ENCODE results near the gene PRDM12.

Gene PRDM12

GRCh38 chr9:130664251-130665028 lies at the start of gene PRDM12:
PRDM12 (plus strand) TSS chr9:130664594; CDS start chr9:130664654, 60 bp downstream.
- peaks cover 95% of the 10 kb centered on the region for H3K27me3 ChIP-seq
- no peaks in the 10 kb centered on the region for H3K36me3 ChIP-seq
- no peak within 1 kb of the TSS for H3K27ac ChIP-seq
- H3K4me3 ChIP-seq = no peak within 1 kb of the TSS
- no peak within 1 kb of the TSS for H3K4me2 ChIP-seq
- no peak within 1 kb of the TSS for H3K9ac ChIP-seq
- TF ChIP-seq Cebpa-rat (IDR thresholded peaks at IDR 0.05) = no peak
- H4K20me1 ChIP-seq = peaks cover 58% of the 10 kb centered on the region
- no peaks in the 10 kb centered on the region for H3K4me1 ChIP-seq
- H3K9me3 ChIP-seq = no peaks in the 10 kb centered on the region

DNA sequence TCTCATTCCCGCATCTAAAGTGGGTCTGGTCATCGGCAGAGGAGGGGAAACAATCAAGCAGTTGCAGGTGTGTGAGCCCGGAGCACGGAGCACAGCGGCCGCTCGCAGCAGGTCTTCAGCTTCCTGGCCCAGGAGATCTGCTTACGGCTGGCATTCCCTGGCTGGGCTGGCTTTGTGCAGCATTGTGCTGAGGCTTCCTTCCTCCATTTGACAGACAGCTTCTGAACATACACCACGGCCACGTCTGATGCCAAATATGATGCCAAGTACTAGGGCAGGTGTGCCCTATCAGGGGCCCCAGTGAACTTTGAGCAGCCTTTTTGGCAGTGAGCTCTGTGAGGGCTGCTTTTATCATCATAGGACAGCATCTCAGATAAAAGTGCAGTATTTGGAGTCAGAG lies 47.9 kb upstream of the PRDM12 start:
- Histone ChIP-seq H3K27me3 (no peaks in the 10 kb centered on the region), H3K27ac (no peak overlapping the region), H3K36me3 (peaks cover 99% of the 10 kb centered on the region), H3K4me2 (no peak overlapping the region), H3K9me3 (no peaks in the 10 kb centered on the region), H3K9ac (no peak overlapping the region), H3K4me3 (no peak overlapping the region), H4K20me1 (peaks cover 39% of the 10 kb centered on the region; the same call in 1 of the 2 replicates), H3K4me1 (no peaks in the 10 kb centered on the region)
- TF ChIP-seq Cebpa-rat (IDR thresholded peaks at IDR 0.05) = no peak

DNA sequence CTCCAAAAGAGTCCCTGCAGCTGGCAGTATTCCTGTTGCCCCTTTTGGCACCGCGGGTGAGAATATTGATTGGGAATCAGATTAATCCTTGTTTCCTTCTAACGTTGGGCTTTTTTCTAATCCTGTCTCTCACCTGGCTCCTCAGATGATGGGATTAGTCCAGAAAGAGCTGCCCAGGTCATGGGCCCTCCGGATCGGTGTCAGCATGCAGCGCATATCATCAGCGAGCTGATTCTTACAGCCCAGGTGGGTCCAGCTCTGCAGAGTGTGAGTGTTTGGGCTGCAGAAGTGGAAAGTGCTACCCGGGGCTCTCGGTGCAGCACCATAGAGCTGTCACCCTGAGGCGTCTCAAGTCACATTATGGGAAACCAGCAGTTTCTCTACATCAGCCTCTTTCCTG lies 40.9 kb upstream of the PRDM12 start:
- Histone ChIP-seq H3K27ac (no peak overlapping the region), H3K36me3 (peaks cover 99% of the 10 kb centered on the region)
- no peak for TF ChIP-seq Cebpa-rat (IDR thresholded peaks at IDR 0.05)

GRCh38 chr9:130624154-130624553 lies 40.2 kb upstream of the PRDM12 start:
- Histone ChIP-seq H3K4me3 (no peak overlapping the region), H3K4me2 (no peak overlapping the region), H3K36me3 (peaks cover 100% of the 10 kb centered on the region), H3K9ac (no peak overlapping the region), H3K4me1 (no peaks in the 10 kb centered on the region), H4K20me1 (0 out of 2 replicates have a peak, but pooled peaks cover 12% of the 10 kb centered on the region), H3K27ac (no peak overlapping the region), H3K9me3 (no peaks in the 10 kb centered on the region), H3K27me3 (no peaks in the 10 kb centered on the region)
- no peak for TF ChIP-seq Cebpa-rat (IDR thresholded peaks at IDR 0.05)

More for the DNA sequence above, 40.9 kb upstream of the PRDM12 start:
- no peak overlapping the region for H3K4me2 ChIP-seq
- H3K9ac ChIP-seq = no peak overlapping the region
- H3K4me1 ChIP-seq = no peaks in the 10 kb centered on the region
- H4K20me1 ChIP-seq = 0 out of 2 replicates have a peak, but pooled peaks cover 13% of the 10 kb centered on the region
- H3K4me3 ChIP-seq = no peak overlapping the region
- no peaks in the 10 kb centered on the region for H3K27me3 ChIP-seq
- no peaks in the 10 kb centered on the region for H3K9me3 ChIP-seq

DNA sequence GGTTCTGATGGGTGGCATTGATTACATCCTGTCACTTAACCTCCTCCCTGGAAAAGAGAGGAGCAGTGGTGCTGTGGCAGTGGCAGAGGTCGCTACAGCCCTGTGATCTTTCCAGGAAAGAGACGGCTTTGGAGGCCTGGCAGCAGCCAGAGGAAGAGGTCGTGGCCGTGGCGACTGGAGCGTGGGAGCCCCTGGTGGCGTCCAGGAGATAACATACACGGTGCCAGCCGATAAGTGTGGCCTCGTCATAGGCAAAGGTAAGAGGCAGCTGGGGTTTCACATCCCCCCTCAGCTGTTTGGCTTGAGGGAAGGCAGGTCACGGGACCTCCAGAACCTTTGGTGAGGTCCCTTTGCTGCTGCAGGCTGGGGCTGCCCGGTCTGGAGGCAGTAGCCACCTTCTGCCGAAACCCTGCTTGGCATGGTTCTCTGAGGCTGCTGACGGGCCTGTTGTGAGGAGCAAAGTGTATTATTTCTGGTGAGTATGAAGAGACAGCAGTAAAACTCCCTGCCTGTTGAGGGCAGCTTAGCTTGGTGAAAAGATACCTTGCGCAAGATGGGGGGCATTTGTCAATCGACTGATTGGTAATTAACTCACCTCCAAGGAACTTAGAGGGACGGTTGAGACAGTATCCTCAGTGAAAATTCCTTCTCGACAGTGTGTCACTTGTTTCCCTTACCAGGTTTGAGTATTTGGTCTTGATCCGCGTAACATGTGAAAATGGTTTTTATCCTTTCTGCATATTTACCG lies 38.0 kb upstream of the PRDM12 start:
- no peak overlapping the region for H3K4me3 ChIP-seq
- H3K36me3 ChIP-seq = peaks cover 100% of the 10 kb centered on the region
- no peak overlapping the region for H3K4me2 ChIP-seq
- H3K9me3 ChIP-seq = no peaks in the 10 kb centered on the region
- no peaks in the 10 kb centered on the region for H3K4me1 ChIP-seq
- H3K27me3 ChIP-seq = no peaks in the 10 kb centered on the region
- H3K9ac ChIP-seq = no peak overlapping the region
- H3K27ac ChIP-seq = no peak overlapping the region
- no peak for TF ChIP-seq Cebpa-rat (IDR thresholded peaks at IDR 0.05)
- 0 out of 2 replicates have a peak, but pooled peaks cover 12% of the 10 kb centered on the region for H4K20me1 ChIP-seq

- 0 out of 2 replicates have a peak, but pooled peaks cover 14% of the 10 kb centered on the region for H4K20me1 ChIP-seq
- TF ChIP-seq Cebpa-rat (IDR thresholded peaks at IDR 0.05) = no peak
- no peaks in the 10 kb centered on the region for H3K27me3 ChIP-seq
- H3K27ac ChIP-seq = no peak overlapping the region
- H3K9ac ChIP-seq = no peak overlapping the region
- H3K36me3 ChIP-seq = peaks cover 100% of the 10 kb centered on the region
- no peaks in the 10 kb centered on the region for H3K4me1 ChIP-seq
- no peak overlapping the region for H3K4me3 ChIP-seq
- no peak overlapping the region for H3K4me2 ChIP-seq
- no peaks in the 10 kb centered on the region for H3K9me3 ChIP-seq
Observed at GRCh38 chr9:130627051-130627450, 37.3 kb upstream of the PRDM12 start.

DNA sequence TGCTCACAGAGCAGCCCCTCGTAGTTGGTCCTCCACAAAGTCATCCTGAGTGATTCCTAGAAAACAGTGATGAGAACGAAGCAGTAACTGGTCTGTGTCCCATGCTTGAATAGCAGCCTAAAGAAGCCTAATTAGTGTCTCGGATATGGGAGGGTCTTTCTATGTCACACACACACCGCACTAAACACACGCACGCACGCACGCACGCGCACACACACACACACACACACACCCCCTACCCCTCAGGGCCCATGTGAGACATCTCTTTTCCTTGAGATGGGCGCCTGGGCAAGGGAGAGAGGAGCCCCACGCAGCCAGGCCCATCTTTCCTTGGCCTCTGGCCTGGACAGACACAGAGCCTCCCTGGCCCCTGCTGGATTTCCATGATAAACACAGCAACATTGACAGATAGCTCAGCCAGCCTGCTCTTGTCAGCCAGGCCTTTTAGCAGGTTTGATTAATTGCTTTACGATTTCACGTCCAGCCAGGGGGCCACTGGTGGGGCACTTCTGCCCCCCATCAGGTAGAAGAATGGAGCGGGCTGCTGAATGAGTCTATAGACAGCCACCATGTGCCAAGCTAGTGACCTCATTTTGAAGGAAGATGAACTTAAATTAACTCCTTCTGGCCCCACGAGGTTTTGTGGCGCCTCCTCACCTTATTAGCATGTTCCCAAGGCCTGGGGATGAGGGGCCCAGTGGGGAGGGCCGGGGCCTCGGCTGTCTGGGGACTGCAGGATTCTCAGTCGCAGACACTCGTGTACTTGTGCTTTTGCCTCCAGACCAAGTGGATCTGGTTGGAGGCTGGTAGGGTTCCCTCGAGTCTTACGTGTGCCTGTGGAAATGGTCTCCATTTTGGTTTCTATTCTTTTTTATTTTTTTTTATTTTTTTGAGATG lies 36.2 kb upstream of the PRDM12 start:
- H3K9me3 ChIP-seq = no peaks in the 10 kb centered on the region
- no peak overlapping the region for H3K4me2 ChIP-seq
- no peak for TF ChIP-seq Cebpa-rat (IDR thresholded peaks at IDR 0.05)
- H3K4me1 ChIP-seq = no peaks in the 10 kb centered on the region
- H3K36me3 ChIP-seq = peaks cover 100% of the 10 kb centered on the region
- no peaks in the 10 kb centered on the region for H3K27me3 ChIP-seq
- H3K27ac ChIP-seq = no peak overlapping the region
- peaks cover 24% of the 10 kb centered on the region for H4K20me1 ChIP-seq
- H3K4me3 ChIP-seq = no peak overlapping the region
- no peak overlapping the region for H3K9ac ChIP-seq

GRCh38 chr9:130629443-130630070 lies 34.8 kb upstream of the PRDM12 start:
- H3K4me3 ChIP-seq = no peak overlapping the region
- H3K4me2 ChIP-seq = no peak overlapping the region
- no peaks in the 10 kb centered on the region for H3K9me3 ChIP-seq
- H3K4me1 ChIP-seq = no peaks in the 10 kb centered on the region
- H3K9ac ChIP-seq = no peak overlapping the region
- peaks cover 100% of the 10 kb centered on the region for H3K36me3 ChIP-seq
- H3K27ac ChIP-seq = no peak overlapping the region
- peaks cover 38% of the 10 kb centered on the region for H4K20me1 ChIP-seq
- TF ChIP-seq Cebpa-rat (IDR thresholded peaks at IDR 0.05) = no peak
- no peaks in the 10 kb centered on the region for H3K27me3 ChIP-seq

GRCh38 chr9:130630071-130630450 lies 34.3 kb upstream of the PRDM12 start:
- H3K4me1 ChIP-seq = no peaks in the 10 kb centered on the region
- no peak overlapping the region for H3K4me3 ChIP-seq
- no peak overlapping the region for H3K27ac ChIP-seq
- H3K27me3 ChIP-seq = no peaks in the 10 kb centered on the region
- H4K20me1 ChIP-seq = peaks cover 38% of the 10 kb centered on the region
- H3K9ac ChIP-seq = no peak overlapping the region
- no peaks in the 10 kb centered on the region for H3K9me3 ChIP-seq
- H3K36me3 ChIP-seq = peaks cover 100% of the 10 kb centered on the region
- no peak for TF ChIP-seq Cebpa-rat (IDR thresholded peaks at IDR 0.05)
- H3K4me2 ChIP-seq = no peak overlapping the region
